CD14-positive monocyte (primary cell): ENCODE measurements around the gene ATXN2L. TPM values are rescaled to one million over a fixed set of nuclear protein-coding genes. Genes with fewer than 3 reads are reported as not detected.

Experiments
- DNase-seq, 3 donors: peaks; one replicate each; pipeline ENCODE4 v3.0.0-alpha.2; 2011 to 2022
- H2AFZ ChIP-seq: 2 replicates; pipeline ENCODE4 v1.6.0; 2012; ENCODE audit warnings: mild to moderate bottlenecking, low read depth, low read length, inconsistent platforms; ENCODE audit not compliant: insufficient read depth, poor library complexity, severe bottlenecking
- H3K27ac ChIP-seq, 2 donors: 1 replicate in 1 of 2; 2 replicates in 1 of 2; pipeline ENCODE4 v1.5.1; 2012 to 2013; ENCODE audit warnings: low read length in 2 of 2, control low read depth in 1 of 2, inconsistent platforms in 1 of 2, low read depth in 1 of 2, mild to moderate bottlenecking in 1 of 2
- H3K27me3 ChIP-seq, 2 donors: one replicate each; pipeline versions ENCODE4 v1.6.0 to v1.6.1; 2011 to 2013; ENCODE audit warnings: low read length in 2 of 2; ENCODE audit not compliant: control insufficient read depth in 2 of 2, insufficient read depth in 2 of 2
- H3K36me3 ChIP-seq, 2 donors: replicated peaks in 1 of 2; 1 replicate in 1 of 2; 2 replicates in 1 of 2; pipeline versions ENCODE4 v1.5.1 to v1.6.1; 2012 to 2013; ENCODE audit warnings: low read length in 2 of 2, control low read depth in 1 of 2, inconsistent platforms in 1 of 2, mild to moderate bottlenecking in 1 of 2; ENCODE audit not compliant: insufficient read depth in 2 of 2, control insufficient read depth in 1 of 2
- H3K4me1 ChIP-seq, 2 donors: 1 replicate in 1 of 2; 2 replicates in 1 of 2; pipeline versions ENCODE4 v1.5.1 to v1.6.1; 2012 to 2013; ENCODE audit warnings: low read length in 2 of 2, control low read depth in 1 of 2, inconsistent platforms in 1 of 2, mild to moderate bottlenecking in 1 of 2, moderate library complexity in 1 of 2; ENCODE audit not compliant: insufficient read depth in 2 of 2, control insufficient read depth in 1 of 2
- H3K4me2 ChIP-seq: replicated peaks from 2 replicates; pipeline ENCODE3; 2012; ENCODE audit warnings: low read length, moderate library complexity, mild to moderate bottlenecking; ENCODE audit not compliant: poor library complexity, severe bottlenecking; ENCODE audit errors: extremely low read depth
- H3K4me3 ChIP-seq, 3 experiments: fragments of 200-600 bp in 1 of 3; sonication (generic) in 1 of 3; replicated peaks in 1 of 3; 1 replicate in 2 of 3; 2 replicates in 1 of 3; pipeline ENCODE4 v1.5.1; 2011 to 2013; ENCODE audit warnings: low read length in 3 of 3, mild to moderate bottlenecking in 3 of 3, control low read depth in 2 of 3, low read depth in 2 of 3, inconsistent platforms in 1 of 3, moderate library complexity in 1 of 3
- H3K79me2 ChIP-seq: 2 replicates; pipeline ENCODE4 v1.6.0; 2012; ENCODE audit warnings: mild to moderate bottlenecking, control low read depth, inconsistent platforms, low read length, moderate library complexity; ENCODE audit not compliant: insufficient read depth
- H3K9ac ChIP-seq: 2 replicates; pipeline ENCODE4 v1.6.0; 2017; ENCODE audit warnings: low read length, mild to moderate bottlenecking; ENCODE audit not compliant: insufficient read depth, poor library complexity, severe bottlenecking
- H3K9me3 ChIP-seq, 2 donors: replicated peaks in 1 of 2; 1 replicate in 1 of 2; 2 replicates in 1 of 2; pipeline versions ENCODE4 v1.5.1 to v1.6.1; 2012 to 2013; ENCODE audit warnings: low read length in 2 of 2, control low read depth in 1 of 2; ENCODE audit not compliant: control insufficient read depth in 1 of 2, insufficient read depth in 1 of 2
- H4K20me1 ChIP-seq: 2 replicates; pipeline ENCODE4 v1.6.0; 2012; ENCODE audit warnings: mild to moderate bottlenecking, low read length, control low read depth, moderate library complexity; ENCODE audit not compliant: insufficient read depth
- H3K27ac Mint-ChIP-seq, 7 donors: one replicate each; pipeline ENCODE4 v1.8.0; 2020; ENCODE audit warnings: mild to moderate bottlenecking in 7 of 7, mixed read lengths in 7 of 7, moderate library complexity in 6 of 7, inconsistent platforms in 2 of 7
- H3K27me3 Mint-ChIP-seq, 3 donors: one replicate each; pipeline ENCODE4 v1.8.0; 2021 to 2022; ENCODE audit warnings: low read depth in 3 of 3, mild to moderate bottlenecking in 3 of 3, mixed read lengths in 3 of 3, moderate library complexity in 3 of 3, inconsistent platforms in 1 of 3
- H3K36me3 Mint-ChIP-seq, 2 donors: one replicate each; pipeline ENCODE4 v1.8.0; 2020; ENCODE audit warnings: mixed read lengths in 2 of 2, inconsistent platforms in 1 of 2, mild to moderate bottlenecking in 1 of 2
- H3K4me1 Mint-ChIP-seq: one replicate; pipeline ENCODE4 v1.8.0; 2020; ENCODE audit warnings: mild to moderate bottlenecking, mixed read lengths
- H3K4me3 Mint-ChIP-seq, 2 donors: one replicate each; pipeline ENCODE4 v1.8.0; 2020; ENCODE audit warnings: mild to moderate bottlenecking in 2 of 2, mixed read lengths in 2 of 2, moderate library complexity in 1 of 2
- H3K9me3 Mint-ChIP-seq, 7 donors: one replicate each; pipeline ENCODE4 v1.8.0; 2020 to 2022; ENCODE audit warnings: mixed read lengths in 7 of 7, mild to moderate bottlenecking in 6 of 7, moderate library complexity in 6 of 7, inconsistent platforms in 2 of 7
- WGBS: methylation state at CpG from one replicate; pipeline ENCODE4 v1.1.5; 2013; ENCODE audit warnings: missing lambda C conversion rate; ENCODE audit not compliant: insufficient coverage; 5-methylcytosine and 5-hydroxymethylcytosine counted together
- intact Hi-C, 2 donors: fragments of 100-400 bp; cut with micrococcal nuclease; formaldehyde crosslinking; loops; one replicate each; pipeline versions ENCODE4 v1.15.0 to v1.15.1; 2023
- polyA plus RNA-seq, 3 donors: library from polyadenylated mRNA; depleted of rRNA in 1 of 3; unstranded in 2 of 3; stranded (reverse) in 1 of 3; fragments of 300-500 nt in 2 of 3; fragments of >200 nt in 1 of 3; fragmentation: Illumina TruSeq in 2 of 3; gene quantifications; 1 replicate in 2 of 3; 2 replicates in 1 of 3; pipeline ENCODE4 v1.2.3, GENCODE V29; 2012 to 2021
- TF ChIP-seq, protein P1 (sequence below): fragments of 200-600 bp; IDR thresholded peaks from one replicate; pipeline ENCODE4 v1.8.0; 2022; ENCODE audit warnings: antibody characterized with exemption, mild to moderate bottlenecking

ATXN2L gene
- polyA plus RNA-seq, 3 donors, result 4.8 to 118 (median 10.2) TPM

DNA sequence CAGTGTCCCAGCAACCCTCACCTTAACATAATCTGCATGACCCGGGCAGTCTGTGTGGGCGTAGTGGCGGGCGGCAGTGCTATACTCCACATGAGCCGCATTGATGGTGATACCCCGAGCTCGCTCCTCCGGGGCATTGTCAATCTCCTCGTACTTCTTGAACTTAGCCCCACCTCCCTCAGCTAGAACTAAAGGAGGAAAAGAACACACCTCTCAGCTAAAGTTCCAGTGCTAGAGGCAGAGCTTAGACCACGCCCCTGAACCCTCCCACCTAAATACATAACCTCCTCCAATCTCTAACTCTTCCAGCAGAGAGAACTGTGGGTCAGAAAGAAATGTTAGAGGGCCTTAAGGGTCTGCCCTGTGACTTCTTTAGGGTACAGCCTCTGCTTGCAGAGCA is 22.5 kb downstream of the ATXN2L start:
- no peaks in the 10 kb centered on the region for H3K9me3 ChIP-seq
- peak overlapping the region; percentile 97 for H2AFZ ChIP-seq
- peaks cover 27% of the 10 kb centered on the region for H3K79me2 ChIP-seq
- WGBS, result 84% methylated on average over 5 of the region's 10 CpGs
- H3K27me3 ChIP-seq, result no peaks in the 10 kb centered on the region
- H3K9ac ChIP-seq, result peak overlapping the region; percentile 87
- H3K27ac ChIP-seq, result peak overlapping the region in 1 of 2 donors; percentile 86
- H3K4me1 Mint-ChIP-seq, result peaks cover 20% of the 10 kb centered on the region
- intact Hi-C loops, result loop anchor here (10.0 kb wide), 2 partner anchors 80 to 290 kb away; partner anchors contain the start of genes RABEP2 (in 1 of the 2) and SGF29 (in 1 of the 2)
- no peaks in the 10 kb centered on the region for H4K20me1 ChIP-seq
- peaks cover 38 to 40% of the 10 kb centered on the region in 2 donors for H3K36me3 Mint-ChIP-seq
- H3K27ac Mint-ChIP-seq, result peak overlapping the region; percentile 14 to 98 (median 93)
- peaks cover 17 to 23% of the 10 kb centered on the region in 2 donors for H3K4me1 ChIP-seq
- no peak for DNase-seq
- H3K27me3 Mint-ChIP-seq, result no peaks in the 10 kb centered on the region
- H3K9me3 Mint-ChIP-seq, result no peaks in the 10 kb centered on the region
- TF ChIP-seq, protein P1, sequence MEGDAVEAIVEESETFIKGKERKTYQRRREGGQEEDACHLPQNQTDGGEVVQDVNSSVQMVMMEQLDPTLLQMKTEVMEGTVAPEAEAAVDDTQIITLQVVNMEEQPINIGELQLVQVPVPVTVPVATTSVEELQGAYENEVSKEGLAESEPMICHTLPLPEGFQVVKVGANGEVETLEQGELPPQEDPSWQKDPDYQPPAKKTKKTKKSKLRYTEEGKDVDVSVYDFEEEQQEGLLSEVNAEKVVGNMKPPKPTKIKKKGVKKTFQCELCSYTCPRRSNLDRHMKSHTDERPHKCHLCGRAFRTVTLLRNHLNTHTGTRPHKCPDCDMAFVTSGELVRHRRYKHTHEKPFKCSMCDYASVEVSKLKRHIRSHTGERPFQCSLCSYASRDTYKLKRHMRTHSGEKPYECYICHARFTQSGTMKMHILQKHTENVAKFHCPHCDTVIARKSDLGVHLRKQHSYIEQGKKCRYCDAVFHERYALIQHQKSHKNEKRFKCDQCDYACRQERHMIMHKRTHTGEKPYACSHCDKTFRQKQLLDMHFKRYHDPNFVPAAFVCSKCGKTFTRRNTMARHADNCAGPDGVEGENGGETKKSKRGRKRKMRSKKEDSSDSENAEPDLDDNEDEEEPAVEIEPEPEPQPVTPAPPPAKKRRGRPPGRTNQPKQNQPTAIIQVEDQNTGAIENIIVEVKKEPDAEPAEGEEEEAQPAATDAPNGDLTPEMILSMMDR, result no peak
- H3K36me3 ChIP-seq, result peaks cover 29 to 38% of the 10 kb centered on the region in 2 donors
- peak overlapping the region; percentile 91 to 95 for H3K4me3 Mint-ChIP-seq
- peak overlapping the region; percentile 92 for H3K4me2 ChIP-seq
- H3K4me3 ChIP-seq, result peak overlapping the region; percentile 77 to 93 (median 86)

DNA sequence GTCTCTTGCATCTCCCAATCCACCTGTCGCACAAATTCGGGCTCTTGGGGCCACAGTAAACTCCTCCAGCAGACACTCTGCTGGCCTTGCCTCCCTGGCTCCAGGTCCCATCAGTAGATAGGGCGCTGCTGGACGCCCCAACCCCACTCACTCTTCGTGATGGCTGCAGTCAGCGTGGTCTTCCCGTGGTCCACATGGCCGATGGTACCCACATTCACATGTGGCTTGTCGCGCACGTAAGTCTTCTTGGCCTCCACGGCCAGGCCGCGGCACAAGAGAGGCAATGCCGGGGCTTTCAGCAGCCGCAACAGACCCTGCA is 22.9 kb downstream of the ATXN2L start:
- DNase-seq, result no peak
- peak overlapping the region; percentile 97 for H2AFZ ChIP-seq
- H3K36me3 ChIP-seq, result peaks cover 29 to 38% of the 10 kb centered on the region in 2 donors
- Mint-ChIP-seq H3K27me3 (no peaks in the 10 kb centered on the region), H3K27ac (peak overlapping the region; percentile 92 to 98 (median 94)), H3K9me3 (no peaks in the 10 kb centered on the region), H3K4me3 (peak overlapping the region; percentile 91 to 95), H3K36me3 (peaks cover 38 to 40% of the 10 kb centered on the region in 2 donors), H3K4me1 (peaks cover 20% of the 10 kb centered on the region)
- no peaks in the 10 kb centered on the region for H4K20me1 ChIP-seq
- H3K9me3 ChIP-seq, result no peaks in the 10 kb centered on the region
- peaks cover 17 to 23% of the 10 kb centered on the region in 2 donors for H3K4me1 ChIP-seq
- WGBS, result 2% methylated on average over 16 of the region's 16 CpGs
- H3K4me3 ChIP-seq, result peak overlapping the region; percentile 77 to 93 (median 86)
- peak overlapping the region; percentile 87 for H3K9ac ChIP-seq
- TF ChIP-seq, protein P1, result no peak
- H3K79me2 ChIP-seq, result peaks cover 27% of the 10 kb centered on the region
- H3K4me2 ChIP-seq, result peak overlapping the region; percentile 92
- H3K27me3 ChIP-seq, result no peaks in the 10 kb centered on the region
- intact Hi-C loops, result loop anchor here (2.0 to 10.0 kb wide), 3 partner anchors 21 to 291 kb away; partner anchors contain the start of genes RABEP2 (in 1 of the 2) and SGF29 (in 1 of the 2)
- peak overlapping the region; percentile 67 to 86 for H3K27ac ChIP-seq
